Measurements from ENCODE around the gene LUC7L2.

GRCh38 chr7:139370943-139371313 lies 11.2 kb downstream of the LUC7L2 start:
- TF ChIP-seq CREB1 (IDR thresholded peaks at IDR 0.05; ENCODE audit: low read depth) (no peak), MAX (IDR thresholded peaks at IDR 0.05) (no peak)

All from Ishikawa (cell line).